RPMI7951 (cell line): ENCODE measurements around the gene MTRF1L. TPM values are rescaled to one million over a fixed set of nuclear protein-coding genes. Genes with fewer than 3 reads are reported as not detected.

ENCODE experiments used
- DNase-seq: peaks from one replicate; pipeline ENCODE4 v3.0.0-alpha.2; 2012; ENCODE audit warnings: low read depth
- total RNA-seq: library from RNA; depleted of rRNA; stranded (reverse); fragments of >200 nt; shearing (Covaris generic); gene quantifications from 2 replicates; pipeline ENCODE4 v1.2.3, GENCODE V29; 2014; rRNA removed

The MTRF1L gene
- 19.7 and 25.0 TPM in 2 replicates for total RNA-seq

- DNase-seq: peak; percentile 97
Observed at GRCh38 chr6:153002613-153003365, at the start of gene MTRF1L. Gene MTRF1L, minus strand, starts transcription at chr6:153002709. Its CDS starts 24 bp downstream, at chr6:153002685.

- DNase-seq: no peak
Observed at GRCh38 chr6:153051801-153052200, 49.3 kb upstream of the MTRF1L start.

- no peak for DNase-seq
Observed at GRCh38 chr6:153048631-153049030, 46.1 kb upstream of the MTRF1L start.

- DNase-seq: no peak
Observed at GRCh38 chr6:153047386-153047785, 44.9 kb upstream of the MTRF1L start.

- no peak for DNase-seq
Observed at GRCh38 chr6:153045271-153045670, 42.8 kb upstream of the MTRF1L start.

- peak; percentile 31 for DNase-seq
Observed at GRCh38 chr6:153044295-153044694, 41.8 kb upstream of the MTRF1L start.

- DNase-seq: no peak
Observed at GRCh38 chr6:153043719-153044118, 41.2 kb upstream of the MTRF1L start.

GRCh38 chr6:153038378-153039057 lies 36.0 kb upstream of the MTRF1L start:
- DNase-seq: peak; percentile 70

GRCh38 chr6:153034139-153034538 lies 31.6 kb upstream of the MTRF1L start:
- DNase-seq: no peak

GRCh38 chr6:153032255-153032882 lies 29.9 kb upstream of the MTRF1L start:
- DNase-seq: peak; percentile 60

- DNase-seq: no peak
Observed at GRCh38 chr6:153031335-153031955, 28.9 kb upstream of the MTRF1L start.

GRCh38 chr6:153028963-153029362 lies 26.5 kb upstream of the MTRF1L start:
- DNase-seq: no peak

- no peak for DNase-seq
Observed at GRCh38 chr6:153028286-153028685, 25.8 kb upstream of the MTRF1L start.

- DNase-seq: no peak
Observed at GRCh38 chr6:153027480-153027879, 25.0 kb upstream of the MTRF1L start.

- DNase-seq: no peak
Observed at GRCh38 chr6:153024709-153025017, 22.2 kb upstream of the MTRF1L start.

- DNase-seq: peak; percentile 60
Observed at GRCh38 chr6:153023977-153024708, 21.6 kb upstream of the MTRF1L start.

- DNase-seq: no peak
Observed at GRCh38 chr6:153018355-153018754, 15.8 kb upstream of the MTRF1L start.

GRCh38 chr6:153016846-153017245 lies 14.3 kb upstream of the MTRF1L start:
- no peak for DNase-seq

GRCh38 chr6:153015094-153015640 lies 12.7 kb upstream of the MTRF1L start:
- DNase-seq: peak; percentile 24

GRCh38 chr6:153013438-153013837 lies 10.9 kb upstream of the MTRF1L start:
- DNase-seq: peak; percentile 18

- no peak for DNase-seq
Observed at GRCh38 chr6:153012856-153013255, 10.3 kb upstream of the MTRF1L start.

GRCh38 chr6:153003366-153003690 lies 819 bp upstream of the MTRF1L start:
- no peak for DNase-seq
